SKM-1 (cell line): ENCODE results near the gene ZNF138.
A peak's percentile ranks its signal among the peaks of the same experiment; 100 is the strongest.
"Not testable (repeated sequence)": the region's sequence is repeated elsewhere in the genome, so short reads cannot be mapped to it uniquely, and the experiment has no call there.

ENCODE experiments used
- DNase-seq: peaks from one replicate; lab custom pipeline; 2025; ENCODE audit not compliant: unreplicated experiment; lab: John Stamatoyannopoulos, UW

The ZNF138 gene

GRCh38 chr7:64794171-64794844 is at the start of gene ZNF138:
ZNF138 (plus strand) TSS chr7:64794428; CDS start chr7:64794569, 141 bp downstream.
- DNase-seq: peak; percentile 89

GRCh38 chr7:64744680-64745079 is 49.5 kb upstream of the ZNF138 start:
- DNase-seq: no peak

- no peak for DNase-seq
These were observed 46.4 kb upstream of the ZNF138 start for GRCh38 chr7:64747802-64748201.

- DNase-seq: no peak
These were observed 41.2 kb upstream of the ZNF138 start for GRCh38 chr7:64753032-64753431.

- no peak for DNase-seq
These were observed 38.4 kb upstream of the ZNF138 start for GRCh38 chr7:64755865-64756264.

GRCh38 chr7:64758151-64758550 is 36.1 kb upstream of the ZNF138 start:
- no peak for DNase-seq

GRCh38 chr7:64768824-64769223 is 25.4 kb upstream of the ZNF138 start:
- DNase-seq: no peak

- DNase-seq: peak; percentile 23
These were observed 19.9 kb upstream of the ZNF138 start for GRCh38 chr7:64774204-64774842.

- no peak for DNase-seq
These were observed 18.9 kb upstream of the ZNF138 start for GRCh38 chr7:64775289-64775688.

GRCh38 chr7:64784842-64785241 is 9.4 kb upstream of the ZNF138 start:
- DNase-seq: not testable (repeated sequence)

- no peak for DNase-seq
These were observed 6.9 kb upstream of the ZNF138 start for GRCh38 chr7:64787295-64787694.

- DNase-seq: not testable (repeated sequence)
These were observed 5.0 kb upstream of the ZNF138 start for GRCh38 chr7:64789241-64789640.

- DNase-seq: no peak
These were observed 997 bp upstream of the ZNF138 start for GRCh38 chr7:64793106-64793755.

GRCh38 chr7:64795176-64795575 is 948 bp downstream of the ZNF138 start:
- no peak for DNase-seq

- not testable (repeated sequence) for DNase-seq
These were observed 4.9 kb downstream of the ZNF138 start for GRCh38 chr7:64799169-64799568.

GRCh38 chr7:64802699-64803098 is 8.5 kb downstream of the ZNF138 start:
- DNase-seq: no peak

- no peak for DNase-seq
These were observed 13.6 kb downstream of the ZNF138 start for GRCh38 chr7:64807731-64808365.

GRCh38 chr7:64811767-64812166 is 17.5 kb downstream of the ZNF138 start:
- DNase-seq: no peak

- DNase-seq: no peak
These were observed 36.7 kb downstream of the ZNF138 start for GRCh38 chr7:64830926-64831325.

- no peak for DNase-seq
These were observed 37.9 kb downstream of the ZNF138 start for GRCh38 chr7:64832136-64832535.

GRCh38 chr7:64834989-64835388 is 40.8 kb downstream of the ZNF138 start:
- DNase-seq: no peak

GRCh38 chr7:64835856-64836255 is 41.6 kb downstream of the ZNF138 start:
- DNase-seq: not testable (repeated sequence)
